H1 (cell line): ENCODE measurements around the gene TCF25. TPM values are rescaled to one million over a fixed set of nuclear protein-coding genes. Genes with fewer than 3 reads are reported as not detected.

Source experiments
- ASH2L ChIP-seq: fragments of 200-600, 300-600 bp; sonication (generic); IDR thresholded peaks from one replicate; pipeline ENCODE4 v1.7.1; 2017; ENCODE audit warnings: low read length
- BACH1 ChIP-seq: IDR thresholded peaks from 2 replicates; pipeline ENCODE4 v1.6.1; 2012; ENCODE audit warnings: low read length, improper control_type of control experiment
- BRCA1 ChIP-seq: IDR thresholded peaks from 2 replicates; pipeline ENCODE4 v1.6.1; 2012; ENCODE audit warnings: low read depth, low read length, improper control_type of control experiment
- CHD1 ChIP-seq: IDR thresholded peaks from 2 replicates; pipeline ENCODE4 v1.6.1; 2012; ENCODE audit warnings: low read depth, low read length, improper control_type of control experiment
- E2F6 ChIP-seq: IDR thresholded peaks from 2 replicates; pipeline ENCODE4 v1.6.1; 2012; ENCODE audit warnings: inconsistent platforms
- GABPA ChIP-seq: IDR thresholded peaks from 2 replicates; pipeline ENCODE4 v1.6.1; 2011; ENCODE audit warnings: mild to moderate bottlenecking, low read length, moderate library complexity, borderline replicate concordance; ENCODE audit not compliant: insufficient read depth
- HDAC6 ChIP-seq: IDR thresholded peaks from one replicate; pipeline ENCODE4 v1.7.1; 2012; ENCODE audit warnings: low read depth, mild to moderate bottlenecking, inconsistent platforms, low read length, moderate library complexity
- JUN ChIP-seq: IDR thresholded peaks from 2 replicates; pipeline ENCODE4 v1.6.1; 2011; ENCODE audit warnings: low read depth, mild to moderate bottlenecking, improper control_type of control experiment, low read length
- KDM1A ChIP-seq: fragments of 200-600, 300-600 bp; sonication (generic); IDR thresholded peaks from 2 replicates; pipeline ENCODE4 v1.7.1; 2016; ENCODE audit warnings: mild to moderate bottlenecking, low read length, borderline replicate concordance
- KDM5A ChIP-seq: fragments of 200-600 bp; IDR thresholded peaks from 2 replicates; pipeline ENCODE4 v1.7.1; 2012; ENCODE audit warnings: mild to moderate bottlenecking, low read length, inconsistent platforms, mixed read lengths
- MAX ChIP-seq: IDR thresholded peaks from 2 replicates; pipeline ENCODE4 v1.6.1; 2012; ENCODE audit warnings: inconsistent platforms
- NRF1 ChIP-seq: IDR thresholded peaks from 2 replicates; pipeline ENCODE4 v1.6.1; 2011; ENCODE audit warnings: mild to moderate bottlenecking, low read depth, low read length, improper control_type of control experiment
- POLR2A ChIP-seq, 2 experiments: IDR thresholded peaks; 1 replicate in 1 of 2; 2 replicates in 1 of 2; pipeline ENCODE4 v1.6.1; 2011; ENCODE audit warnings: low read depth in 2 of 2, low read length in 2 of 2, mild to moderate bottlenecking in 2 of 2; ENCODE audit errors: control extremely low read depth in 1 of 2
- POU5F1 ChIP-seq: IDR thresholded peaks from 2 replicates; pipeline ENCODE4 v1.6.1; 2011; ENCODE audit warnings: low read depth, mild to moderate bottlenecking, low read length, moderate library complexity
- RBBP5 ChIP-seq: IDR thresholded peaks from 2 replicates; pipeline ENCODE4 v1.7.1; 2012; ENCODE audit warnings: low read depth, mild to moderate bottlenecking, inconsistent platforms, low read length, moderate library complexity, borderline replicate concordance
- RFX5 ChIP-seq: IDR thresholded peaks from 2 replicates; pipeline ENCODE4 v1.6.1; 2011; ENCODE audit warnings: low read depth, low read length, improper control_type of control experiment, borderline replicate concordance
- RNF2 ChIP-seq: fragments of 200-900, 300-1000 bp; sonication (generic); IDR thresholded peaks from 2 replicates; pipeline ENCODE4 v1.7.1; 2016; ENCODE audit warnings: borderline replicate concordance, low read depth, mild to moderate bottlenecking, antibody characterized with exemption, low read length; ENCODE audit not compliant: poor library complexity, severe bottlenecking; ENCODE audit errors: missing control alignments
- SIN3A ChIP-seq, 2 experiments: IDR thresholded peaks in 1 of 2; conservative IDR thresholded peaks in 1 of 2; 2 replicates each; pipeline ENCODE4 v1.6.1; 2011 to 2012; ENCODE audit warnings: low read length in 2 of 2, improper control_type of control experiment in 1 of 2, low read depth in 1 of 2, mild to moderate bottlenecking in 1 of 2
- SIRT6 ChIP-seq: IDR thresholded peaks from one replicate; pipeline ENCODE4 v1.7.1; 2012; ENCODE audit warnings: low read length, inconsistent platforms
- SP4 ChIP-seq: IDR thresholded peaks from 2 replicates; pipeline ENCODE4 v1.6.1; 2012; ENCODE audit warnings: low read length, inconsistent platforms
- TAF1 ChIP-seq: IDR thresholded peaks from 2 replicates; pipeline ENCODE4 v1.6.1; 2011; ENCODE audit warnings: mild to moderate bottlenecking, low read depth, low read length
- TCF12 ChIP-seq: IDR thresholded peaks from 2 replicates; pipeline ENCODE4 v1.6.1; 2011; ENCODE audit warnings: low read depth, mild to moderate bottlenecking, low read length
- TEAD4 ChIP-seq: IDR thresholded peaks from 2 replicates; pipeline ENCODE4 v1.6.1; 2012; ENCODE audit warnings: low read depth, low read length, inconsistent platforms, mixed read lengths
- polyA plus RNA-seq, 7 experiments: library from polyadenylated mRNA; depleted of rRNA in 3 of 7; stranded (reverse) in 5 of 7; unstranded in 2 of 7; fragments of >200 nt in 5 of 7; fragments of 200-250 nt in 2 of 7; gene quantifications; 1 replicate in 5 of 7; 2 replicates in 1 of 7; 4 replicates in 1 of 7; pipeline versions ENCODE4 v1.2.1 to v1.2.3, GENCODE V29; 2011 to 2013; ENCODE audit warnings: missing spikeins in 2 of 7, mixed read lengths in 2 of 7
- total RNA-seq: library from RNA; stranded (reverse); fragmentation: NEBNext Ultra II Directional; extraction: Animal tissue kit (Norgen Biotek cat#: 25700); gene quantifications from 2 replicates; pipeline ENCODE4 v1.2.1, GENCODE V29; 2021
- TF ChIP-seq, protein P1 (sequence below): IDR thresholded peaks from 2 replicates; pipeline ENCODE4 v1.6.1; 2011; ENCODE audit warnings: low read depth, mild to moderate bottlenecking, low read length; ENCODE audit not compliant: insufficient read depth

The TCF25 gene
- total and polyA plus RNA-seq, 2 of the 8 experiments (the other 6 are each of a cell fraction or from before 2014, with no cell fraction given): 78.1 to 102 TPM

DNA sequence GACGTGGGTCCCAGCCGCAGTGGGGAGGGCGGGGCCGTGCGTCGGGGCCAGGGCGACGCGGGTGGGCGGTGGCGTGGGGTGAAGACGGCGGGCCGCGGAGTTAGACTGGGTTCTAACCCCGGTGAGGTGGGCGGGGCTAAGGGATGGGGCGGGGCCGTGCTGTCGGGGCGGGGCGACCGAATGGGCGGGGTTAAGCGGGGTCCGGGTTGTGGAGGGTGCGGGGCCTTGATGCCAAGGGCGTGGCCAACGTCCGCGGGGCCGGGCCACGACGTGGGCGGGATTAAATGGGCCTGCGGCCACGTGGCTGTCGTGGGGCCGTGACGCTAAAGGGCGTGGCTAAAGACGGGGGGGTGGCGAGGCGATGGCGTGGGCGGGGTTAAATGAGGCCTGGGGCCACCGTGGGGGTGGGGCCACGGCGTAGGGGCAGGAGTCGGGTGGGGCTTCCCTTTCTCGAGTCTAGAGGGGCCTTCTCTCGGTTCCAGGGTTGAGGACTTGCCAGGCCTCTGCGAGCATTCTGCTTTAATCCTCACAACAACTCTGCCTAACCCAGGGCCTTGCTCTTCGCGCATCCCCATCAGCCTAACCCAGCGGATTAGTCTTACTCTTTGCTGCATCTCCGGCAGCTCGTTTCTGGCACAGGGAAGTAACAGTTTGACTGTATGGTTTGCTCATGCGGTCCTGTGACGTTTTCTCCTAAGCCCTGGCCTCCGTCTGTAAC is 739 bp downstream of the TCF25 start (continued):
- TF ChIP-seq RBBP5 (no peak), SIRT6 (no peak), E2F6 (peak; percentile 68), POLR2A (IDR thresholded peaks at IDR 0.05; ENCODE audit: control extremely low read depth in 1 of 2, low read depth in 2 of 2, low read length in 2 of 2) (peak in 1 of 2 experiments; percentile 35; a peak in 1 of 3 replicates), MAX (peak; percentile 93), BRCA1 (no peak), TEAD4 (no peak), SIN3A (conservative IDR thresholded peaks at IDR 0.05 in 1 of 2, IDR thresholded peaks at IDR 0.05 in 1 of 2; ENCODE audit: low read depth in 1 of 2, low read length in 2 of 2) (no peak), JUN (no peak), SP4 (peak; percentile 82; the same call in 1 of the 2 replicates), NRF1 (no peak), KDM1A (no peak), KDM5A (no peak), HDAC6 (no peak), TAF1 (no peak; the same call in 1 of the 2 replicates), RNF2 (no peak), GABPA (no peak), POU5F1 (no peak), BACH1 (peak; percentile 68; the same call in 1 of the 2 replicates), TCF12 (no peak), RFX5 (no peak), ASH2L (no peak), CHD1 (no peak)
- TF ChIP-seq, protein P1, sequence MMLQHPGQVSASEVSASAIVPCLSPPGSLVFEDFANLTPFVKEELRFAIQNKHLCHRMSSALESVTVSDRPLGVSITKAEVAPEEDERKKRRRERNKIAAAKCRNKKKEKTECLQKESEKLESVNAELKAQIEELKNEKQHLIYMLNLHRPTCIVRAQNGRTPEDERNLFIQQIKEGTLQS: no peak
